ENCODE data around the gene MBP.

MBP gene

GRCh38 chr18:77002496-77002895 lies 130.1 kb downstream of the MBP start:
- TF ChIP-seq SIN3A (IDR thresholded peaks at IDR 0.05; ENCODE audit: borderline replicate concordance, insufficient read depth, low read length): no peak
- no peak for TF ChIP-seq TAF1 (IDR thresholded peaks at IDR 0.05; ENCODE audit: borderline replicate concordance, insufficient read depth, low read length)
- no peak for TF ChIP-seq POLR2AphosphoS5 (IDR thresholded peaks at IDR 0.05; ENCODE audit: low read depth, low read length)
- TF ChIP-seq, protein P1, sequence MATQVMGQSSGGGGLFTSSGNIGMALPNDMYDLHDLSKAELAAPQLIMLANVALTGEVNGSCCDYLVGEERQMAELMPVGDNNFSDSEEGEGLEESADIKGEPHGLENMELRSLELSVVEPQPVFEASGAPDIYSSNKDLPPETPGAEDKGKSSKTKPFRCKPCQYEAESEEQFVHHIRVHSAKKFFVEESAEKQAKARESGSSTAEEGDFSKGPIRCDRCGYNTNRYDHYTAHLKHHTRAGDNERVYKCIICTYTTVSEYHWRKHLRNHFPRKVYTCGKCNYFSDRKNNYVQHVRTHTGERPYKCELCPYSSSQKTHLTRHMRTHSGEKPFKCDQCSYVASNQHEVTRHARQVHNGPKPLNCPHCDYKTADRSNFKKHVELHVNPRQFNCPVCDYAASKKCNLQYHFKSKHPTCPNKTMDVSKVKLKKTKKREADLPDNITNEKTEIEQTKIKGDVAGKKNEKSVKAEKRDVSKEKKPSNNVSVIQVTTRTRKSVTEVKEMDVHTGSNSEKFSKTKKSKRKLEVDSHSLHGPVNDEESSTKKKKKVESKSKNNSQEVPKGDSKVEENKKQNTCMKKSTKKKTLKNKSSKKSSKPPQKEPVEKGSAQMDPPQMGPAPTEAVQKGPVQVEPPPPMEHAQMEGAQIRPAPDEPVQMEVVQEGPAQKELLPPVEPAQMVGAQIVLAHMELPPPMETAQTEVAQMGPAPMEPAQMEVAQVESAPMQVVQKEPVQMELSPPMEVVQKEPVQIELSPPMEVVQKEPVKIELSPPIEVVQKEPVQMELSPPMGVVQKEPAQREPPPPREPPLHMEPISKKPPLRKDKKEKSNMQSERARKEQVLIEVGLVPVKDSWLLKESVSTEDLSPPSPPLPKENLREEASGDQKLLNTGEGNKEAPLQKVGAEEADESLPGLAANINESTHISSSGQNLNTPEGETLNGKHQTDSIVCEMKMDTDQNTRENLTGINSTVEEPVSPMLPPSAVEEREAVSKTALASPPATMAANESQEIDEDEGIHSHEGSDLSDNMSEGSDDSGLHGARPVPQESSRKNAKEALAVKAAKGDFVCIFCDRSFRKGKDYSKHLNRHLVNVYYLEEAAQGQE (IDR thresholded peaks at IDR 0.05; ENCODE audit: insufficient read depth in 1 of 2, low read depth in 2 of 2, low read length in 2 of 2): no peak
- no peak for TF ChIP-seq FOXP2 (optimal IDR thresholded peaks at IDR 0.05; ENCODE audit: borderline replicate concordance, extremely low read depth, extremely low read length, insufficient read depth)

GRCh38 chr18:77001979-77002378 lies 130.6 kb downstream of the MBP start:
- TF ChIP-seq POLR2AphosphoS5 (IDR thresholded peaks at IDR 0.05; ENCODE audit: low read depth, low read length) (no peak), TAF1 (IDR thresholded peaks at IDR 0.05; ENCODE audit: borderline replicate concordance, insufficient read depth, low read length) (no peak), FOXP2 (optimal IDR thresholded peaks at IDR 0.05; ENCODE audit: borderline replicate concordance, extremely low read depth, extremely low read length, insufficient read depth) (no peak), SIN3A (IDR thresholded peaks at IDR 0.05; ENCODE audit: borderline replicate concordance, insufficient read depth, low read length) (no peak)
- TF ChIP-seq, protein P1 (IDR thresholded peaks at IDR 0.05; ENCODE audit: insufficient read depth in 1 of 2, low read depth in 2 of 2, low read length in 2 of 2): no peak

DNA sequence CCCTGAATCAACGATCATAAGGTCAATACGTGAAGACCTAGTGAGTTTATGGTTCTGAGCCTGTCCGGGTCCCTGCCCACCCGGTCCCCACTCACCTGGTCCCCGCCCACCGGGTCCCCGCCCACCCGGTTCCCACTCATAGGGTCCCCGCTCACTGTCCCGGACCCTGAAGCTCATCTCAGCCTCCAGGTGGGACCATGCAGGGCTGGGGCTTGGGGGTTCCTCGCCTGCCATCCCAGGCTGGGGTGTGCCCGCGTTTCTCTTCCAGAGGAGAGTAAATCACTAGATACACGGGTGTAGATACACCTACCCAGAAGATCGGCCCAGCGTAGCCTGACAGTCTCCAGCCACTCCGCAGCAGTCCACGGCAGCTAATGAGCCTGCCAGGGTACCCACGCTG lies 131.5 kb downstream of the MBP start:
- TF ChIP-seq, protein P1 (IDR thresholded peaks at IDR 0.05; ENCODE audit: insufficient read depth in 1 of 2, low read depth in 2 of 2, low read length in 2 of 2): no peak
- TF ChIP-seq POLR2AphosphoS5 (IDR thresholded peaks at IDR 0.05; ENCODE audit: low read depth, low read length): no peak

GRCh38 chr18:77000527-77000926 lies 132.1 kb downstream of the MBP start:
- no peak for TF ChIP-seq TAF1 (IDR thresholded peaks at IDR 0.05; ENCODE audit: borderline replicate concordance, insufficient read depth, low read length)
- peak; percentile 48 for TF ChIP-seq FOXP2 (optimal IDR thresholded peaks at IDR 0.05; ENCODE audit: borderline replicate concordance, extremely low read depth, extremely low read length, insufficient read depth)
- TF ChIP-seq POLR2AphosphoS5 (IDR thresholded peaks at IDR 0.05; ENCODE audit: low read depth, low read length): no peak
- TF ChIP-seq, protein P1 (IDR thresholded peaks at IDR 0.05; ENCODE audit: insufficient read depth in 1 of 2, low read depth in 2 of 2, low read length in 2 of 2): no peak

DNA sequence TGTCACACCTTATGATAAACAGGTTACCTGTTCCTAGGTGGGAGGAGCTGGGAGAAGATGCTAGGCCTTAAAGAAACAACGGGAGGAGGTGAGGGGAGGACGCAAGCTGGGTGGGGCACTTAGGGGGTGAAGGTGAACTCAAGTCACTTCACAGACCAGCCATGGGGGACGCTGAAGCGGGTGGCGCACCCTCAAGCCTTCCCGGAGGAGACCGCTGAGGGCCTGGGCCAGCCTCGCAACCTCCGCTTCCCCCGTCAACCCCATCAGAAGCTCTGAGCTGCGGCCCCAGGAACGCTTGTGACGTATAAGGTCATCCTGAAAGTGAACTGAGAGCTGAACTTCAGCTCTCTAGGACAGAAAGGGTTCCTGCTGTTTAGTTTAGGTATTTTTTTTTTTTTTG lies 133.5 kb downstream of the MBP start:
- TF ChIP-seq SIN3A (IDR thresholded peaks at IDR 0.05; ENCODE audit: borderline replicate concordance, insufficient read depth, low read length) (no peak), FOXP2 (optimal IDR thresholded peaks at IDR 0.05; ENCODE audit: borderline replicate concordance, extremely low read depth, extremely low read length, insufficient read depth) (no peak), POLR2AphosphoS5 (IDR thresholded peaks at IDR 0.05; ENCODE audit: low read depth, low read length) (no peak), TAF1 (IDR thresholded peaks at IDR 0.05; ENCODE audit: borderline replicate concordance, insufficient read depth, low read length) (no peak)
- TF ChIP-seq, protein P1 (IDR thresholded peaks at IDR 0.05; ENCODE audit: insufficient read depth in 1 of 2, low read depth in 2 of 2, low read length in 2 of 2): no peak

All from PFSK-1 (cell line).